ENCODE measurements around the gene ZFAND2B.

ZFAND2B gene

DNA sequence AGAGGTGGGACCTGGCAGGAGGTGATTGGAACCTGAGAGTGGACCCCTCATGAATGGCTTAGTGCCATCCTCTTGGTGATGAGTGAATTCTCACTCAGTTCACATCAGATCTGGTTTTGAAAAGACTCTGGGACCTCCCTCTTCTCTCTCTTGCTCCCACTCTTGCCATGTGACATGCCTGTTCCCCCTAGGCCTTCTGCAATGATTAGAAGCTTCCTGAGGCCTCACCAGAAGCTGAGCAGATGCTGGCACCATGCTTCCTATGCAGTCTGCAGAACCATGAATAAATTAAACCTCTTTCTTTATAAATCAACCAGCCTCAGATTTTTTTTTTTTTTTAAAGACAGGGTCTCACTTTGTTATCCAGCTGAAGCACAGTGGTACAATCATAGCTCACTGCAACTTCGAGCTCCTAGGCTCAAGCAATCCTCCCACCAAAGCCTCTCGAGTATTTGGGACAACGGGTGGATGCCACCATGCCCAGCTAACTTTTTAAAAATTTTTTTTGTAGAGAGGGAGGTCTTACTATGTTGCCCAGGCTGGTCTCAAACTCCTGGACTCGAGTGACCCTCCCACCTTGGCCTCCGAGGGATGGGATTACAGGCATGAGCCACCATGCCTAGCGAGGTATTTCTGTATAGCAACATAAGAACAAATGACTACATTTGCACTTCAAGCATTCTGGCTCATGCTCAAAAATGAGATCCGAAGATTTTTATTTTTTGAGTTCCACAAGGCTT, 2.0 kb upstream of the ZFAND2B start:
- no peak for DNase-seq (ENCODE audit: low read depth in 2 of 2)

GRCh38 chr2:219205165-219205538, 1.4 kb upstream of the ZFAND2B start:
- no peak for DNase-seq (ENCODE audit: low read depth in 2 of 2)

DNA sequence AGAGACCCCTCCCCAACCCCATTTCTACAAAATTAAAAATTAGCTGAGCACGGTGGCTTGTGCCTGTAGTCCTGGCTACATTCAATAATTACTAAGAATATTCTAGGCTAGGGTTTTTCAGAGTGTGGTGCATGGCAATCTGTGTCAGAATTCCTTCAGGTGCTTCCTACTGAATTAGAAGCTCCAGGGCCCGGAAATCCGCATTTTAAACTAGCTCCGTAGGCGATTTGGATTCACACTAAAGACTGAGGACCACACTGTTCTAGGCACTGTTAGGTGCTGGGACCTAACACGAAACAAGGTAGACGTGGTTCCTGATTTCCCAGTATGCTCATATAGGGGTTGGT, 628 bp upstream of the ZFAND2B start:
- no peak for DNase-seq (ENCODE audit: low read depth in 2 of 2)

DNA sequence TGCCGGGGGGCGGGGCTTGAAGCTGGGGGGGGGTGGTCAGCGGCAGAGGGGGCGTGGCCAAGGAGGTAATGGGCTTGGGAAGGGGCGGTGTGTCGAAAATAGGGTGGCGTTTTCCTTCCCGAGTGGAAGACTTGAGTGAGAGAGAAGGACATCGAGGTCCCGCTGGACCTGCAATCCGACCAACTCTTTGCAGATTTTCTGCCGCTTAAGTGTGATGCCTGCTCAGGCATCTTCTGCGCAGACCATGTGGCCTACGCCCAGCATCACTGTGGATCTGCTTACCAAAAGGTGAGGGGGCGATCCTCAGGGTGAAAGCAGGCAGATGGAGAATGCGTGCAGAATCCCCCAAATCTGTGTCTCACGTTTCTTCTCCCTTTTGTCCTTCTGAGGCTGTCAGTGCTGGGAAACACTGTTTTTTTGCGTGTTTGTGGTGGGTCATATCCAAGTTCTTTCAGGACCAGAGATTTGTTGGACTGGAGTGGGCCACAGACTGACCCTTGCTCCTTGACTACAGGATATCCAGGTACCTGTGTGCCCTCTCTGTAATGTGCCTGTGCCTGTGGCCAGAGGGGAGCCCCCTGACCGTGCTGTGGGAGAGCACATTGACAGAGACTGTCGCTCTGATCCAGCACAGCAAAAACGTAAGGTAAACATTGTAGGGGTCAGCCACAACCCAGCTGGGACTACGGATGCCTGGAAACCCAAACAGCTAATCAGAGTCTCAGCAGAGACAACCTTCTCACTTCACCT, 727 bp downstream of the ZFAND2B start:
- no peak for DNase-seq (ENCODE audit: low read depth in 2 of 2)

DNA sequence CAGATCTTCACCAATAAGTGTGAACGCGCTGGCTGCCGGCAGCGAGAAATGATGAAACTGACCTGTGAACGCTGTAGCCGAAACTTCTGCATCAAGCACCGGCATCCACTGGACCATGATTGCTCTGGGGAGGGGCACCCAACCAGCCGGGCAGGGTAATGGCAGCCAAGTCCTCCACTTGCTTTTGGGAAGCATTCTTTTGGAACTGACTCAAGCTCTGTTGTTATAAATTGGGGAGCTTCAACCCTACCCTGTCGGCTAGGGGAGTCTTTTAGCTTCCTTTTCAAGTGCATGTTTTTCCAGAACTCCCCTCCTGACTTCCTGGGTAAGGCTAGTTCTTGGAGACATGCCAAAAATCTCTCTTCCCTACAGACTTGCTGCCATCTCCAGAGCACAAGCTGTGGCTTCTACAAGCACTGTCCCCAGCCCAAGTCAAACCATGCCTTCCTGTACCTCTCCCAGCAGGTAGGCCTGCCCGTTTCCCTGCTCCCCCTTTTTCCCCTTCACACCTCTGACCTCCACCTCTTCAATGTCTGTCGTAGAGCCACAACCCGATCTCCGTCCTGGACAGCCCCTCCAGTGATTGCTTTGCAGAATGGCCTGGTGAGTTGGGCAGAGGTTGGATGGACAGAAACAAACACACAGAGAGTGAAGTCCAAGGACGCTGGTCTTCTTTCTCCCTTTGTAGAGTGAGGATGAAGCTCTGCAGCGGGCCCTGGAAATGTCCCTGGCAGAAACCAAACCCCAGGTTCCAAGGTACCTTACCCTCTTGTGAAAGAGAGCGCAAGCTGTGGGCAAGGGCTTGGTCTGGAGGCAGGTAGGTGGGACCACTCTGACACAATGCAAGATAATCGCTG, 1.5 kb downstream of the ZFAND2B start:
- no peak for DNase-seq (ENCODE audit: low read depth in 2 of 2)

- no peak for DNase-seq (ENCODE audit: low read depth in 2 of 2)
Observed at GRCh38 chr2:219209236-219210195, 2.9 kb downstream of the ZFAND2B start.

DNA sequence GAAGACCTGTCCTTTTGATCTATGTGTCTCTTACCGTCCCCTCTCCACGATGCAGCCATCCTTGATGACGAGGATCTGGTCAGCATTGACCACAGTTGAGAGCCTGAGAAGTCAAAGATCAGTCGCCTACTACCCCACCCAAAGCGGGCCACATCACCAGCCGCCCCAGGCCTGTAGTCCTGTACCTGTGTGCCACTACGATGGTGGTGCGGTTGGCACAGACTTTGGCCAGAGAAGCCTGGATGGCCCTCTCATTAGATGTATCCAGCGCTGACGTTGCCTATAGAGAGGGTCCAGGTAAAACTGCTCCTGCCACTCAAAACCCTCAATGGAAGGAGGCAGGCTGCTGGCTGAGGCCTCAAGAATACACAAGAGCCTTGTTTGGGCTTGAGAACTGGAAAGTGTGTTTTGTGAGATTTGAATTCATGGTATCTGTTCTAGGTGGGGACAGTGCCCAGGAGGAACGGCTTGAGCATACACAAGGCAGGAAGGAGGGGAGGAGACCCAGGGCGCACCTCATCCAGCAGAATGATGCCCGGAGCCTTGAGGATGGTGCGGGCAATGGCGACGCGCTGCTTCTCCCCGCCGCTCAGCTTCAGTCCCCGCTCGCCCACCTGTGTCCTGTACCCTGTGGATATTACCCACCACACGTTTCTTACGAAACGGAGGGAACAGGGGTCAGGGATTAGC, 3.8 kb downstream of the ZFAND2B start:
- DNase-seq (ENCODE audit: low read depth in 2 of 2): no peak

DNA sequence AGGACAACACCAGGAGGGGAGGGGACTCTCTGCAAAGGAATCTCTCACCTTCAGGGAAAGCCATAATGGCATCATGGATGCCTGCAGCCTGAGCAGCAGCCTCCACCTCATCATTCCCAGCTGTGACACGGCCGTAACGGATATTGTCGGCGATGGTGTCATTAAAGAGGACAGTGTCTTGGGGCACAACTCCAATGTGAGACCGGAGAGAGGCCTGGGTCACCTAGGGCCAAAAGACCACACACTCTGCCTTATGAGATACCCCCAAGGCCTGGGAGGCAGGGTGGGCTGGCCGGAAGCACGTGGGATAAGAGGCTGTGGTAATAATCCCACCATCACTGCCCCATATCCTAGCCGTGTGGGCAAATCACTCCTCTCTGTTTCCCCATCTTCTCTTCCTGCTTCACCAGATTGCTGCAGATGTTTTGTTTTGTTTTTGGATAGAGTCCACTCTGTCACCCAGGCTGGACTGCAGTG, 4.3 kb downstream of the ZFAND2B start:
- DNase-seq (ENCODE audit: low read depth in 2 of 2): no peak

GRCh38 chr2:219213026-219213415, 6.4 kb downstream of the ZFAND2B start:
- no peak for DNase-seq (ENCODE audit: low read depth in 2 of 2)

DNA sequence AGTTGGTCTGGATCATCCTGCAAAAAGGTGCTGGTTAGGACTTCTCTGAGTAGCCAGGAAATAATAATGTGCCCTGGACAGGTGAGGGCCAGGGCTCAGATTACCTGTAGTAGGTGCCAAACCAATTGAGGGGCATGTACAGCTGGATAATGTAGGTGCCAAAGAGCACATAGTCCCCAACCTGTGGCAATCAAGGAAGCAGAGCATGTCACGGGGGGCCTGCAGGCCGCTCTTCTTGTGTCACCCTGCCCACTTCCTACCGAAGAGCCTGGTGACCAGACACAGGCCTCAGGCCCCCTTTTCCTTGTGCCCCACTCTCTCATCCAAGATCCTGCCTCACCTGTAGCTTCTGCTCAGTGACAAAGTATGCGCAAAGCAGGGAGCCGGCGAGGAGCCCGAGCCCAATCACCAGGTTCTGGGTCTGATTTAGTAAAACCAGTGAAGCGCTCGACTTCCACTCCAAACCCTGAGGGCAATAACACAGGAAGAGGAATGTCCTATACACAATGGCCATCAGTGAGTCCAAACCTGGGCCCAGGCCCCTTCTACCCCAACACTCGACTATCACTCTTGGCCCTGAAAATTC, 7.0 kb downstream of the ZFAND2B start:
- no peak for DNase-seq (ENCODE audit: low read depth in 2 of 2)

- no peak for DNase-seq (ENCODE audit: low read depth in 2 of 2)
Observed at GRCh38 chr2:219214141-219214540, 7.6 kb downstream of the ZFAND2B start.

DNA sequence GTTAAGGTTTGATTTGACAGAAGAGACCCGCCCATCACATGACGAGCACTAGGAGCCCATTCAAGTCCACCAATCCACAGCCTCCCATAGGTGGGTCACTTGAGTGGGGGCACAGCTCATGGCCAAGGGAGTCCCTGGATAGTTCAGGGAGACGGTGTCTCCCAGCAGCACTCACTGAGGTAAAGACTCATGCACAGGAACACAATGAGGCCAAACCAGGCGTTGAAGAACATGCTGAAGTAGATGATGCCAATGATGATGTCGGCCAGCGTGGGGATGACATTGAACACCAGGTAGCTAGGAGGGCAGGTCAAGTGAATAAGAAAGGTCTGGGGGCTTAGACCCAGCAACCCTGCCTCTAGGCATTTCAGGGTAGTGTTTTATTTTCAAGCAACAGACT, 8.2 kb downstream of the ZFAND2B start:
- DNase-seq (ENCODE audit: low read depth in 2 of 2): no peak

DNA sequence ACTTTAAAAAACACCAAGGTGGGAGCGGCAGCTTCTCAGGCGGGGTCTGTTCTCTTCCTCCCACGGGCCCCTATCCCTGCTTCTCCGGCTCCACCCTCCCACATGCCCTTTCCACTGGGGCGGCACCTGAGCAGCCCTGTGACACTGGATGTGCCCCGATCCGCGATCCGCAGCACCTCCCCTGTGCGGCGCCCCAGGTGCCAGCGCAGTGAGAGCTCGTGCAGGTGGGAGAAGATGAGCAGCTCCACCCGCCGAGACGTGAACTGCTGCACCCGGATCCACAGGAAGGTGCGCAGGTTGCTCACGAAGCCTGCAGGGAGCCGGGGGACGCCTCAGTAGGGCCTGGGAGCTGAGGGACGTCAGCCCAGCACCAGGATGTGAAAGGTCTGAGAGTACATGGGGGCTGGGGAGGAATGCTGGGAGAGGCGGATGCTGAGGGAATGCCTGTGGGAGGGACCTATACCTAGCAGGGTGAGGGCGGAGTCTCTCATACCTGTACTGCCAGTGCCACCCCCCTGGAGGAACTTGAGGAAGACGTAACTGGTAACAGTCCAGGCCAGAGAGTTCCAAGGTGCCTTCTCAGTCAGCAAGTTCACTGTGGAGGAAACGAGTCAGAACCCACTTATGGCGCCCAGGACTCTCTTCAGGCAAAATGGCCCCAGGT, 9.4 kb downstream of the ZFAND2B start:
- DNase-seq (ENCODE audit: low read depth in 2 of 2): no peak

DNA sequence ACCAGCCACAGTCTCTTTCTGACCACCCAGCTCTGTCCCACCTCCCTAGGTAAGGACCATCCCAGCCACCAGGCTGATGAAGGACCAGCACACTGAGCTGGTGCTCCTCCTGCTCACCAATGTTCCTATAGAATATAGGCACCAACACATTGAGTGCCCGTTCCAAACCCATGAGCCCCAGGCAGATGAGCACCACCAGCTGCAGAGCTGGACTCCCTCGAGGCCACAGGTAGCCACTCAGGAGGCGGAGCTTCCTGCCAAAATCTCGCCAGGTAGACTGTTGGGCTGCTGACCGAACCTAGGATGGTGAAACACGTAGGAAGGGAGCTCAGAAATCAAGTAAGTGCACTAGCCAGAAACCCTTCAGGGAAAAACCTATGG, 9.9 kb downstream of the ZFAND2B start:
- DNase-seq (ENCODE audit: low read depth in 2 of 2): no peak

- no peak for DNase-seq (ENCODE audit: low read depth in 2 of 2)
Observed at GRCh38 chr2:219218217-219218731, 11.7 kb downstream of the ZFAND2B start.

GRCh38 chr2:219218732-219219701, 12.4 kb downstream of the ZFAND2B start, which contains the start of gene ABCB6:
TSS of gene ABCB6 (minus strand) at chr2:219218958. CDS start at chr2:219218673, 285 bp downstream.
- DNase-seq (ENCODE audit: low read depth in 2 of 2): peak; percentile 83 to 90

- no peak for DNase-seq (ENCODE audit: low read depth in 2 of 2)
Observed at GRCh38 chr2:219219784-219220532, 13.4 kb downstream of the ZFAND2B start.
